Dermis microvascular lymphatic vessel endothelial cell (primary cell): ENCODE results near the gene TFF2. TPM values are rescaled to one million over a fixed set of nuclear protein-coding genes. Genes with fewer than 3 reads are reported as not detected.

Experiments
- DNase-seq, 2 donors: peaks; one replicate each; pipeline versions ENCODE4 v3.0.0 to v3.0.0-alpha.2; 2010; ENCODE audit warnings: low read depth in 2 of 2
- total RNA-seq: library from RNA; depleted of rRNA; stranded (reverse); fragments of >200 nt; gene quantifications from 2 replicates; pipeline ENCODE4 v1.2.1, GENCODE V29; 2014

TFF2 gene
- total RNA-seq, 1 donor from 2014 or later, result not detected

- no peak for DNase-seq
These were observed 33.6 kb upstream of the TFF2 start for GRCh38 chr21:42384156-42384945.

- no peak for DNase-seq
These were observed 32.5 kb upstream of the TFF2 start for GRCh38 chr21:42383331-42383730.

GRCh38 chr21:42382915-42383314, 32.1 kb upstream of the TFF2 start:
- DNase-seq, result no peak

GRCh38 chr21:42381347-42381984, 30.7 kb upstream of the TFF2 start:
- DNase-seq, result peak; percentile 55 to 75

GRCh38 chr21:42379426-42380215, 28.8 kb upstream of the TFF2 start:
- no peak for DNase-seq

- DNase-seq, result no peak
These were observed 27.6 kb upstream of the TFF2 start for GRCh38 chr21:42378418-42378817.

- no peak for DNase-seq
These were observed 27.2 kb upstream of the TFF2 start for GRCh38 chr21:42377951-42378340.

- DNase-seq, result no peak
These were observed 26.6 kb upstream of the TFF2 start for GRCh38 chr21:42377211-42377950.

- DNase-seq, result no peak
These were observed 25.7 kb upstream of the TFF2 start for GRCh38 chr21:42376338-42376982.

GRCh38 chr21:42375966-42376337, 25.2 kb upstream of the TFF2 start:
- DNase-seq, result no peak

GRCh38 chr21:42375506-42375905, 24.7 kb upstream of the TFF2 start:
- DNase-seq, result no peak

- no peak for DNase-seq
These were observed 24.2 kb upstream of the TFF2 start for GRCh38 chr21:42374864-42375499.

- DNase-seq, result no peak
These were observed 23.7 kb upstream of the TFF2 start for GRCh38 chr21:42374457-42374856.

- DNase-seq, result no peak
These were observed 23.2 kb upstream of the TFF2 start for GRCh38 chr21:42373908-42374455.

- no peak for DNase-seq
These were observed 22.6 kb upstream of the TFF2 start for GRCh38 chr21:42373196-42373907.

GRCh38 chr21:42370894-42371654, 20.3 kb upstream of the TFF2 start:
- DNase-seq, result no peak

GRCh38 chr21:42369821-42370220, 19.0 kb upstream of the TFF2 start:
- no peak for DNase-seq

GRCh38 chr21:42367367-42368165, 16.8 kb upstream of the TFF2 start:
- no peak for DNase-seq
